RCC 7860 (cell line): ENCODE data around the gene FAM186B.
"Not testable (repeated sequence)": the region's sequence is repeated elsewhere in the genome, so short reads cannot be mapped to it uniquely, and the experiment has no call there.

Source experiments
- DNase-seq: peaks from one replicate; pipeline ENCODE4 v3.0.0-alpha.2; 2015; ENCODE audit warnings: low spot score
- FAIRE-seq: peaks from 2 replicates; lab custom pipeline; 2012; peaks lifted over from hg19 to GRCh38; lab: Jason Lieb, UNC

FAM186B gene, protein sequence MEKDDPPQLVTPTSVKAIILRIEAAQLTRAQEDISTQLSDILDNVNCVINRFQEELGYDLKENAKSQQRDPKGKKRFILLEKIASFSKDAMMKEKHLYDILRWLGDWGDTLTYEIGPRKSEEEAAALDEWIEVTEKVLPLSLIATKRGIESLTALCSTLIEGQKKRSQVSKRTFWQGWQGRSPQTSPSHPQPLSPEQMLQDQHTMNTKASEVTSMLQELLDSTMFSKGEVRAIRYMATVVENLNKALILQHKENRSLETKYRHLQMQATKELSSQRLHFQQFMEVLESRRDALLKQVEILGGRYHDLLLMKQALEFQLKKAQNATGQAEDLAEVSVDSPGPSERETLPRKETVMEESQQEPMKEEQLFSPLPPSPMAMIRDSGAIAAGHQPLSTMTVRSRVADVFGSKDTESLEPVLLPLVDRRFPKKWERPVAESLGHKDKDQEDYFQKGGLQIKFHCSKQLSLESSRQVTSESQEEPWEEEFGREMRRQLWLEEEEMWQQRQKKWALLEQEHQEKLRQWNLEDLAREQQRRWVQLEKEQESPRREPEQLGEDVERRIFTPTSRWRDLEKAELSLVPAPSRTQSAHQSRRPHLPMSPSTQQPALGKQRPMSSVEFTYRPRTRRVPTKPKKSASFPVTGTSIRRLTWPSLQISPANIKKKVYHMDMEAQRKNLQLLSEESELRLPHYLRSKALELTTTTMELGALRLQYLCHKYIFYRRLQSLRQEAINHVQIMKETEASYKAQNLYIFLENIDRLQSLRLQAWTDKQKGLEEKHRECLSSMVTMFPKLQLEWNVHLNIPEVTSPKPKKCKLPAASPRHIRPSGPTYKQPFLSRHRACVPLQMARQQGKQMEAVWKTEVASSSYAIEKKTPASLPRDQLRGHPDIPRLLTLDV

DNA sequence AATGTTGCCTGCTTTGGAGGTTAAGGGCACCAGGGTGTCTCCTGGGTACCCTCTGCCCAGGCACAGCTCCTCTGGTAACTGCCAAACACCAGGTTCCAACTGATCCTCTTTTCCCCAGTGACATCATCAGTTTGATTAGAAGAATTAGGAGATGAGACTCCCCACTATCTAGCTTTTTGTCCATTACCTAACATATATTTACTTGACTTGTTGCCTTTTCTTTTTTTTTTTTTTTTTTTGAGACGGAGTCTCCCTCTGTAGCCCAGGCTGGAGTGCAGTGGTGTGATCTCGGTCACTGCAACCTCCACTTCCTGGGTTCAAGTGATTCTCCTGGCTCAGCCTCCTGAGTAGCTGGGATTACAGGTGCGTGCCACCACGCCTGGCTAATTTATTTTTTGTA lies at the start of gene FAM186B:
Gene FAM186B, minus strand, starts transcription at position 101 of the 400 bp plus-strand sequence. CDS start 162 bp downstream, outside the sequence.
- not testable (repeated sequence) for FAIRE-seq

DNA sequence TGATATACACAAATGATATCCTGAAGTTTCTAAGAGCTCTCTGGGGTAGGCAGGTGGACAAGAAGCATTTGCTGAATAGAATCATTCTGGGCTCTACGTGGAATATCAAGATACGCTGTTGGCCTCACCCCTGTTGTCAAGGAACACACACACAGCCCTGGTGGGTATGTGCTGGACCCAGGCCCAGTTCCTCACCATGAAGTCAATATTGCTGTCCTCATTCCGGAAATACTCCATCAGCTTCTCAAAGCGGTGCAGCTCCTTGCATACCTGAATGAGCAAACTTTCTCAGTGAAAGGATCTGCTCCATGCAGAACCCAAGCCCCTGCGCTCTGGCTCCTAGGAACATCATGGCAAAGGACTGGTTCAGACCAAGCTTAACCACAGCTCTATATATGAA lies 49.3 kb upstream of the FAM186B start:
- FAIRE-seq (no peak), DNase-seq (no peak)

More for the DNA sequence above, at the start of gene FAM186B:
- not testable (repeated sequence) for DNase-seq

DNA sequence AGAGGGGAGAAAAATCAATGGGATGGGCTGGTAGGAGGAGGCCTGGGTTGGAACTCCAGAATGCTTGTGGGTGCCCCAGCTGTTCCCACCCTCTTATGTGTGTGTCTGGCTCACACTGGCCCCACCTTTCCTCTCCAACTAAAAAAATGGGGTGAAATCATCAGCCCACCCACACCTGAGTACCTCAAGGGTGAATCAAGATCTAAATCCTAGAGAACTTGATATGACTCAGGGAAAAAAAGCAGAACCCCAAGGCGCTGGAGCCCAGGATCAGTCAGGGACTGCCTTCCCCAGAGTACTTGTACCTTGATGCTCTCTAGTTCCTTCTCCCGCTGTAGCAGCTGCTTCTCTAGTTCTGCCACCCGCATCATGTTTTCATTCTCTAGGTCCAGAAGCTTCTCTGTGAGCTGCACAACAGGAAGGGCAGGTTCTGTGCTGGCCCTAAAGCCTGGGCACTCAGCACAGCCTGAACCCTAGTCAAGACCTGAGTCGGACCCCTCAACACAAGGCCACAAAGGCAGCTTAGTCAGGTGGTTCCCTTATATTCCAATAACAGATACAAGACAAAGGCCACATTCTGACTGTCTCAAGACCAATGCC lies 47.6 kb upstream of the FAM186B start:
- no peak for DNase-seq
- FAIRE-seq, result no peak

DNA sequence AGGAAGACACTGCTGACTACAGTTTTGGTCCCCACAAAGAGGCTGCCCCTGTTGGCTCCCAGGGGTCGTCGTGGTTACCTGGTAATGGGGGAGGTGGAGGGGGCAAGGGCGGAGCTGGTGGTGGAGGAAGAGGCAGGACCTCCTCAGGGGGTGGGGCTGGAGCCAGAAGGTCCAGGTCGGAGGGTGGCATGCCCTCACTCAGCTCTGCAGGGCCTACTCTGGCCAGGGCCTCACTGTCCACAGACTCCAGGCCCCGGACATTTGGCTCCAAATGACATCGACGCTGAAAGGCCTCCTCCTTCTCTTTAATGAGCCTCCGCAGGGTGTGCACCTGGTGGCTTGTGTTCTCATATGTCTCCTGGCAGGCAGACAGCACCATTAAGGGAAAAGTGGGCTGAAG lies 46.4 kb upstream of the FAM186B start:
- DNase-seq (no peak), FAIRE-seq (no peak)

DNA sequence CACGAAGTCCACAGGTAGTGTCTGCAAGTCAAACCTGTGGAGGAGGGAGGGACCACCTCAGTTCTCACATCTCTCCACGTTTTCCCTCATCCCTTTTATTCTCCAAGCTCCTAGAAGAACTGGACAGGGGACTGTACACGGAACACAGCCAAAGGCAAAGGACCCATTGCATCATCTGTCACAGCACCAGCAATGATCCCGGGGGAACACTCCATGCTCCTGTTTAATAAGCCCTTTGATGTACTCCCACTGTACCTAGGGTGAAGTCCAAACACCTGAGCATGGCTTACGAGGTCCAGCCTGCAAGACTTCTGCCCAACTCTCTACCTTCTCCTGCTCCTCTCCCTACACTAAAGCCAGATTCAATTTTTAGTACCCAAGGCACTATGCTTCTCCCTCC lies 44.5 kb upstream of the FAM186B start:
- FAIRE-seq (no peak), DNase-seq (no peak)

DNA sequence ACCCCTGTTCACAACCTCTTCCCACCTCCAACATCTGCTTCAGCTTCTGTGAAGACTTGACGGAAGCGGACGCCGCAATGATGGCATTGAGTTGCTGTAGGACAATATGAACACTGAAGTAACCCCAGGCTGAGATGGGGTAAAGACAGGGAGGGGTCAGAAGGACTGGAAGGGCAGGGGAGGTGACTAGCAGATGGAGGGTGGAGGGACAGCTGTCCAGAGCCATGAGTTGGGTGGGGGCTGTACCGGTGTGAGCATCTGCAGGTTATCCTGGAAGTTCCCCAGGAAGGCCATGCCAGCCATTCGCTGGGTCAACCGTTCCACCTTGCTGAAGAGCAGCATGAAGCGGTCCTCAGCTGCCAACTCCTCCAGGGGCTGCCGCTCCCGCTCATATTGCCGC lies 44.0 kb upstream of the FAM186B start:
- no peak for FAIRE-seq
- DNase-seq, result no peak

DNA sequence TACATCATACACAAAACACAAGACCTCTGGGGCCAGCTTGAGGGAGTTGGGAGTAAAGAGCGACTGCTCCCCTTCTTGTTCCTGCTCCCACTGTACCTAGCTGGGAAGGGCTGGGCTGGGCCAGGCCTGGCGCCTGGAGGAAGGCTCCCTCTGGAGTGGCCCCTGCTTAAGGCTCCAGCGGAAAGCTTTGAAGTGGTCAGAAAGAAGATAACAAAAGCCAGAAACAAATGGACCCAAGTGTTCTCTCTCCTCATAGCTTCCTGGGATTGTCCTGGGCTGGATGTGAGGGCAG lies 43.2 kb upstream of the FAM186B start:
- no peak for FAIRE-seq
- DNase-seq, result no peak

DNA sequence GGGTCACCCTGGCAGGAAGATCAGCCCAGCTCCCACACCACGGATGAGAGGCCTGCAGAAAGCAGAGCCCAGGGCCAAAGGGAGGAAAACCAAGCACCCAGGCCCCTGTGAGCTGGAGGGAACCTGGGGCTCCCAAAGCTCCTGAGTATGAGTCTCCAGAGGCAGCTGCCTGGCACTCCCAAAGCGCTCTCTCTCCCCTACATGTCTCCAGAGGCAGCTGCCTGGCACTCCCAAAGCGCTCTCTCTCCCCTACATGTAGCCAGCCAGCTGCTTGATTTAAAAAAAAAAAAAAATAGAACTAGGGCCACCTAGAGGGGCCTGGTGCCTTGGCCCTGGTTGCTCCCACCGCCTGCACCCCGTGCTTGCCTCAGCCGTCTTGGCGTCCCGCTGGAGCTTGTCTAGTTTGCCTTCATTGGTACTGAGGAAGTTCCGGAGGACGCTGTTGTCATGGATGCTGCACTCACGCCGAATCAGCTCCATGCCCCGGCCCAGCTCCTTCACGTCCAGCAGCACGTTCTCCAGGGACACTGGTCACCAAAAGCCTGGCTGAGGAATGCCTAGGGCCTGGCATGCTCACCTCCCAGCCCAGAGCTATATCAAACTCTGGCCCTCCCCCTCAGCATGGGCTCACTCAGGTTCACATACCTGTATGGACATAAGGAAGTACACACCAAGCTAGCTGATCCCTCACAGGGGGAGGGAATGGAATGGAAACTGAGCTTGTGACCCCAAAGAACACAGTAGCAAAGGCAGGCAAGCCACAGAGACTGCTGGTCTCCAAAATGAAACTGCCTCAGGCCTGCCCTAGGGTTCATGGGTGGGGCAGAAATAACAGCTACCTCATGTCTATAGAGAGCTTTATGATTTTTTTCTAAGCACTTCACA lies 42.6 kb upstream of the FAM186B start:
- no peak for FAIRE-seq

DNA sequence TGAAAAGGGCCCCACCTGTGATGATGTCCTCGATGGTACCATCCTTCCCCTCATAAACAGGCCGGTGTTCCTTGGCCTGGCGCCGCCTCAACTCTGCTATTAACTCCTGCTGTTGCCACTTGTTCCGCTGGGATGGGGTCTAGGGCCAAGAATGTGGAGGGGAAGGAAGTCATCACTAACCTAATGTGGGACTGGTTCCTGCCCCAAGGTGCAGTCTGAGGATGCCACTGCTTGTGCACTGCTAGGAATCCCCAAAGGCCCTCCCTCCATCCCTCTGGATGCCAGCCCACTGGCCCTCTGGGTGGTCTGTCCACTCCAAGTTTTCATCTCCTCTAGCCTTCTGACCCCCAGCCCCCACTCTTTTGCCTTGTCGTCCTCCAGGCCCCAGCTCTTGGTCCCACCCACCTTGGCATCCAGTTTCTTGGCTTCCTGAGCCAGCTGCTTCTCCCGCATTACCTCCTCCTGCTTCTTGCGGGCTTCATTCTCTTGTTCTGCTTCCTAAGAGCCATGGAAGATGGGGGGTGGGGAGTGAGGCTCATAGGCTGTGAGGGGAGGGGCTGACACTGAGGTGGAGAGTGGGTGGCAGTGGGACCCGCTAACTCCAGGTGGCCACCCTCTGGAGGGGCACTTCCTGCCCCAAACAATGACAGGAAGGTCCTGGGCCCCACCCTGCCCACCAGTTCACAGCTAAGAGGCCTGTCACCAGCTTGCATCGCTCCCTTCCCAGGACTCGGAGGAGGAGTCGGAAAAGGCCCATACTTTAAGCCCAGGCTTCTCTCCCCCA lies 41.6 kb upstream of the FAM186B start:
- FAIRE-seq, result no peak
- no peak for DNase-seq

More for the DNA sequence above, 42.6 kb upstream of the FAM186B start:
- DNase-seq, result no peak

DNA sequence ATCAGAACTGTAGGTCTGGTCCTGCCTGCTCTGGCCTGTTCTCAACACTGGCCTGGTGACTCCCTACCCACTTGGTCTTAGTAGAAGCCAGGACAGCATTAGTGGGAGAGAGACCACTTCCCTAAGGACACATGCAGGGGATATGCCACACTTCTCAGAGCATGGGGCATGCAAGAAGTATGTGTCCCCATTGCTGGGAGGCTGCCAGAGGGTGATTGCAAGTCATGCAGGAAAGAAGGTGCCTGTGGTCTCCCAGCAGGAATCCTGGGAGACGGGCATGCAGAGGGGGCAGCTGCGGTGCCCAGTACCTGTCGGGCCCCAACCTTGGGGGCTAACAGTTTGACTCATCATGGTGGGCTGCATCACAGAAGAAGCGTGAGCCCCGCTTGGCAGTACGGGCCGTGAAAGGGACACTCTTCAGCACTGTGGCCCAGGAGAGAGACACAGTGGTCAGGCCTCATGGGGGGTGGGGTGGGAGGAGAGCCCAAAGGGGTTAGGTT lies 40.9 kb upstream of the FAM186B start:
- FAIRE-seq, result no peak
- no peak for DNase-seq

DNA sequence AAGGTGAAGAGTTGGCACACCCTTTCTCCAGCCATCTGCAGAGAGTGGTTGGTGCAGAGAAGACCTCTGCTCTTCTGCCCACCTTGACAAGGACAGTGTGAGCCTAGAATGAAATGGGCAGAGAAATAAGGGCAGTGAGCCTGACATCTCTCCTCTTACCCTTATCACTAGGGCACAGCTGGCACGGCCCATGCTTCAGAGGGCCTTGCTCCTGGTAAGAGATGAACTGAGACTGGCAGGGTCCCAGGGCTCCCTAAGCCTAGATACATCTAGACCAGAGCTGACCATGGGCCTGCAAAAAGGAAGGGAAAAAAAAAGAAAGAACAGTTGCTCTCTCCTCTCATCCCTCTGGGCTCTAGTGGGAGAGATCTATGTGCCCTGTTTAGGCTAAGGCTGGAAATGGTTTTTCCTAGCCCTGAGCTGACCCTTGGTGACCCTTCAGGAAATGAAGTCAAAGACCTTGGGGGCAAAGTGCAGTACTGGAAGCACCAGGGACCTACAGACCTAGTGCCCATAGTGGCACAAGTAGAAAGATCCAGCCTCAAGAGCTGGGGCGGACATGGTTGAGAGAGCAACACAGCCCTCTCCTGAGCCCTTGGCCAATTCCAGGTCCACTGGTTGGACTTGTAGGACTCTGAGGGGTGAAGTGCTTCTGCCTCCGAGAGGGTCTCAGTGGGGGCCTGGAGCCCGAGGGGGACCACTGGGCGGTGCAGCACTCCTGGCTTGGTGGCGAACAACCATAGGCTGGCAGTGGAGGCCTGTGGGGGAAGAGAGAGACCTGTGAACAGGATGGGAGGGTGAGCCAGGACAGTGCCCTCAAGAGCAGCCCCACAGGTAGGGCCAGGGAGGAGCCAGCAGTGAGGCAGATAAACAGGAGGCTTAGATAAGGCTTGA lies 40.0 kb upstream of the FAM186B start:
- FAIRE-seq, result no peak
- no peak for DNase-seq

DNA sequence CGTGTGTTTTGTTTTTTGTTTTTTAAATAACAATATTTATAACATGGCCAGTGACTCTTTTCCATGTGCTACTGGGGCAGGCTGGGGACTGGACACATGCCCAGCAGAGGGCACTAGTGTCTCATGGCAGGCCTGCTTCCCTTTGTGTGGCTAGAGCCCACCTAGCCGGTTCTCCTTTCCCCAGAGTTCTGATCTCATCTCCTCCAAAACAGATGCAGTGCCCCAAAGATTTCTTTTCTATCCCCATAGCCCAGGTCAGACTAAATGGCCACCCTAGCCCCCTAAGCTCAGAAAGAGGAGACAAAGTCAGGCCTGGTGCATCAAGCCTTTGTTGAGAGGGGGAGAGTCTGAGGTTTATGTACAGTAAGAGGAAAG lies 39.2 kb upstream of the FAM186B start:
- FAIRE-seq, result no peak
- peak; percentile 29 for DNase-seq

DNA sequence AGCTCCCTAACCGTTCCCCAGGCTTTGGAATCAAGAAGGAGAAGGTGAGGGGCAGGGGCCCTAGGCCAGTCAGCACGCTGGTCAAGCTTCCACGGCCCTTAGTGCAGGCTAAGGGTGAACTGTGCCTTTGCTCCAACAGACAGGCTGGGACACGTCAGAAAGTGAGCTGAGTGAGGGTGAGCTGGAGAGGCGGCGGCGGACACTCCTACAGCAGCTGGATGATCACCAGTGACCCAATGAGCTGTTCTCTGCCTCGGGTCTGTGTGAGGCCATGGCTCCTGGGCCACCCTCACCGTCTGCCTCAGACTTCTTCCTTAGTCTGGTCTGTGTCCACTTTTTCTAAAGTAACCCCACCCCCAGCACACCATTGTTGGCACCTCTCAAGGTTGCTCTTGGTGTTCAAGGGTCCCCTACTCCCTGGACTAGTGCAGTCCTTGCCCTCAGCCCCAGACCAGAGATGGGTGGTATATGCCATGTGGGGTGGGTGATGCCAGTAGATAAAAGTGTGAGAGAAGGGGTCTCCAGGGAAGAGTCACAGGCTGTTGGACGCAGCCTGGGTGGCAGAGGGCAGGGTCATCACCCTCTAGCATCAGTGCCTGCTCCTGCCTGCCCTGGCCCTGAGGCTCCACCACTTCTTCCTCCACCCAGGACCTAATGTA lies 38.7 kb upstream of the FAM186B start:
- DNase-seq, result no peak
- FAIRE-seq, result no peak

DNA sequence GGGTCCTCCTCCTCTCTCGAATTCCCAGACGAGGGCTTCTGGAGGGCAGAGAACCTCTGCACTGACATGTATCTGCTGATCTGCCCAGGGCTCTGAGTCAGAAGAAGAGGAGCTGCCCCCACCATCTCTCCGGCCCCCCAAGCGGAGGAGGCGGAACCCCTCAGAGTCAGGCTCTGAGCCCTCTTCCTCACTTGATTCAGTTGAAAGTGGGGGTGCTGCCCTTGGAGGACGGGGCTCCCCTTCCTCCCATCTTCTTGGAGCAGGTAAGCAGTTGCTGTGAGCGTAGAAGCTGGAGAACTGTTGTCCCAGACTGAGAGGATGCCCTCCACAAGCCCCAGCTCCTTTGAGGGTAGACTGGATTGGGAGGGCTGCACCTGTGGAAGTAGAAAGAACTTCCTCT lies 37.7 kb upstream of the FAM186B start:
- DNase-seq (no peak), FAIRE-seq (no peak)

DNA sequence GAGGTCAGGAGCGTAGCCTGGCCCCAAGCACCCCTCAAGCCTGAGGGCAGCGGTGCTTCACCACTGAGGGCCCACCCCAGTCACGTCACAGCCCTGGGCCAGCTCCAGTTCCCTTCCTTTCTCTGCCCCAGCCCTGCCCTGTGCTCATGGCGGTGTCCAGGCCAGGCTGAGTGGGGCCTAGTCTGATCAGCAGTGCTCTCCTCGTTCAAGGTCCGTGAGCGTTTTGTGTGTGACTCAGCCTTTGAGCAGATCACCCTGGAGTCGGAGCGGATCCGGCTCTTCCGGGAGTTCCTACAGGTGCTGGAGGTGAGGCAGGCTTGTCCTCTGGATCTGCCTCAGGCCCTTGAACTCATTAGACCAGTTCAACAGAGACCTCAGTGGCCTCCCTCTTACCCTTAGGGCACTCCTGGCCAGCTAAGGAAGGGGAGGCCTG lies 36.9 kb upstream of the FAM186B start:
- no peak for DNase-seq
- no peak for FAIRE-seq

DNA sequence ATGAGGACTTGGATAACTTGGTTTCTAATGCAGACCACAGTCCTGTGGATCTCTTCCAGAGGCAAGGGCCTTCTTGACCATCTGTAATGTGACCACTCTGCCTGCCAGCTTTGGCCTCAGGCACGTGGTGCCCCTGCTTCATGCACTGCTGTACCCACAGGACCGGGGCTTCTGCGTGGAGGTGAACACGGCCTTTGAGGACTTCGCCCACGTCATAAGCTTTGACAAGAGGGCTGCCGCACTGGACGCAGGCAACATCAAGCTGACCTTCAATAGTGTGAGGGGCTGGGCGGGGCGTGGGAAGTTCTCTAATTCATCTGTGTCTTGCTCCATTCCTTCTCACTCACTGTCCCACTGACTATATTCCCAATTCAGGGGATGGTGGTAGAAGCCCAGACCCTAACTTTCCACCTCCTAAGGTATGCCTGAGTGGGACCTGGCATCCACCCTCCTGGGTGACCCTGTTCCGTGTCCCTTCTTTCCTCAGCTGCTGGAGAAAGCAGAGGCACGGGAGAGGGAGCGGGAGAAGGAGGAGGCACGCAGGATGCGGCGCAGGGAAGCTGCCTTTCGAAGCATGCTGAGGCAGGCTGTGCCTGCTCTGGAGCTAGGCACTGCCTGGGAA lies 36.4 kb upstream of the FAM186B start:
- no peak for FAIRE-seq
- no peak for DNase-seq

DNA sequence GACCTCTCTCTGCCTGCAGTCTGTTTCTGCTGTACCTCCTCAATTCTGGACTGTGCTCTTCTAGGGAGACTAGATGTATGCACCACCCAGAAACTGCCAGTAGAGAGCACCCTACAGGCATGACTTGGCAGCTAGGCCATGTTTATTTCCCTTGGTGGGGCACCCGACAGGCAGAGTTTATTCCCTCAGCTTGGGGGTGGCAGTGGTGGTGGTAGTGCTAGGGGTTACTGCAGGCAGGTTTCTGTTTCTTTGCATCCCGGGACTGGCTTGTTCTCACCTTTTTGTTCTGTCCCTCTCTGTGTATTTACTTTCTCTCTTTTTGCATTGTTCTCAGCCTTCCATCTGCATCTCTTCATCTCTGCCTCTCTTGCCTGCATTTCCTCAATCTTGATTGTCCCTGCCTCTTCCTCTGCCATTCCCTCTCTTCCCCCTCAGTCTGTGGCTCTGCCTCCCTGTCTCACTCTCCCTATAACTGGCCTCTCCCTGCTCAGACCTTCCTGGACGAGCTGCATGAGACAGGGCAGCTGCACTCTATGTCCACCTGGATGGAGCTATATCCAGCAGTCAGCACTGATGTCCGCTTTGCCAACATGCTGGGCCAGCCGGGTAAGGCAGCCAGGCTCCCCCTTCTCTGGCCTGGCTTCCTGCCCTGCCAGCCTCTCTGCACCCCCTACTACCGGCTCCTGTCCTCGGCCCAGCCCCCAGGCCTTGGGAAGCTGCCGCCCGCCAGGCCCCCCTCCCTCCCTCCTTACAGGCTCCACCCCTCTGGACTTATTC lies 31.7 kb upstream of the FAM186B start:
- peak; percentile 47 for DNase-seq
- FAIRE-seq, result no peak
